HFFc6 (cell line): Measurements from ENCODE around the gene EFCAB8. TPM values are rescaled to one million over a fixed set of nuclear protein-coding genes. Genes with fewer than 3 reads are reported as not detected.
A peak's percentile ranks its signal among the peaks of the same experiment; 100 is the strongest.

ENCODE experiments used
- DNase-seq: peaks from one replicate; pipeline ENCODE4 v3.0.0-alpha.2; 2018
- H3K27ac Mint-ChIP-seq: 2 replicates; pipeline ENCODE4 v1.8.0; 2020; ENCODE audit warnings: mild to moderate bottlenecking, mixed read lengths
- H3K27me3 Mint-ChIP-seq: 2 replicates; pipeline ENCODE4 v1.8.0; 2021; ENCODE audit warnings: mild to moderate bottlenecking, moderate library complexity, mixed read lengths; ENCODE audit not compliant: insufficient read depth
- H3K36me3 Mint-ChIP-seq: 2 replicates; pipeline ENCODE4 v1.8.0; 2021; ENCODE audit warnings: low read depth, mixed read lengths
- H3K4me1 Mint-ChIP-seq: 2 replicates; pipeline ENCODE4 v1.8.0; 2020; ENCODE audit warnings: low read depth, mixed read lengths
- H3K4me3 Mint-ChIP-seq: 2 replicates; pipeline ENCODE4 v1.8.0; 2020; ENCODE audit warnings: mild to moderate bottlenecking, moderate library complexity, mixed read lengths
- H3K9me3 Mint-ChIP-seq: 2 replicates; pipeline ENCODE4 v1.8.0; 2020; ENCODE audit warnings: mild to moderate bottlenecking, mixed read lengths
- CTCF ChIP-seq: fragments of 200-600 bp; sonication (generic); IDR thresholded peaks from 2 replicates; pipeline ENCODE4 v1.5.0; 2021; ENCODE audit warnings: antibody characterized with exemption, mild to moderate bottlenecking
- total RNA-seq, 6 experiments: library from RNA; stranded (reverse); fragmentation: NEBNext Ultra II Directional; extraction: Animal tissue kit (Norgen Biotek cat#: 25700); gene quantifications; 2 replicates in 1 of 6; 3 replicates in 5 of 6; pipeline ENCODE4 v1.2.3, GENCODE V29; 2021

The EFCAB8 gene
- total RNA-seq, 6 experiments from 2014 or later: not detected

GRCh38 chr20:32828029-32828680 is 30.6 kb upstream of the EFCAB8 start:
- Mint-ChIP-seq H3K9me3 (no peaks in the 10 kb centered on the region), H3K27ac (peak overlapping the region; percentile 56), H3K27me3 (no peaks in the 10 kb centered on the region), H3K4me3 (peak overlapping the region; percentile 39; the same call in 1 of the 2 replicates), H3K4me1 (peaks cover 50% of the 10 kb centered on the region), H3K36me3 (peaks cover 26% of the 10 kb centered on the region)
- no peak for TF ChIP-seq CTCF
- no peak for DNase-seq

GRCh38 chr20:32829311-32830005 is 29.3 kb upstream of the EFCAB8 start:
- Mint-ChIP-seq H3K4me3 (no peak overlapping the region), H3K27me3 (no peaks in the 10 kb centered on the region), H3K27ac (peak overlapping the region; percentile 78), H3K4me1 (peaks cover 37% of the 10 kb centered on the region), H3K36me3 (peaks cover 26% of the 10 kb centered on the region), H3K9me3 (no peaks in the 10 kb centered on the region)
- DNase-seq: no peak
- no peak for TF ChIP-seq CTCF

GRCh38 chr20:32830437-32830836 is 28.3 kb upstream of the EFCAB8 start:
- Mint-ChIP-seq H3K4me1 (peaks cover 32% of the 10 kb centered on the region), H3K4me3 (no peak overlapping the region; the same call in 1 of the 2 replicates), H3K9me3 (no peaks in the 10 kb centered on the region), H3K36me3 (peaks cover 26% of the 10 kb centered on the region), H3K27ac (peak overlapping the region; percentile 78), H3K27me3 (no peaks in the 10 kb centered on the region)
- no peak for TF ChIP-seq CTCF
- no peak for DNase-seq

- Mint-ChIP-seq H3K36me3 (peaks cover 29% of the 10 kb centered on the region), H3K9me3 (no peaks in the 10 kb centered on the region), H3K27me3 (no peaks in the 10 kb centered on the region), H3K4me1 (peaks cover 32% of the 10 kb centered on the region), H3K27ac (no peak overlapping the region), H3K4me3 (no peak overlapping the region)
- TF ChIP-seq CTCF: no peak
- no peak for DNase-seq
Measured at GRCh38 chr20:32831982-32832381, 26.7 kb upstream of the EFCAB8 start.

- Mint-ChIP-seq H3K27ac (no peak overlapping the region), H3K9me3 (no peaks in the 10 kb centered on the region), H3K36me3 (peaks cover 28% of the 10 kb centered on the region), H3K4me3 (no peak overlapping the region), H3K4me1 (peaks cover 30% of the 10 kb centered on the region), H3K27me3 (no peaks in the 10 kb centered on the region)
- no peak for DNase-seq
- no peak for TF ChIP-seq CTCF
Measured at GRCh38 chr20:32832664-32833063, 26.1 kb upstream of the EFCAB8 start.
